Measurements from ENCODE around the gene PGAM2.
"Not testable (repeated sequence)": the region's sequence is repeated elsewhere in the genome, so short reads cannot be mapped to it uniquely, and the experiment has no call there.

The PGAM2 gene

DNA sequence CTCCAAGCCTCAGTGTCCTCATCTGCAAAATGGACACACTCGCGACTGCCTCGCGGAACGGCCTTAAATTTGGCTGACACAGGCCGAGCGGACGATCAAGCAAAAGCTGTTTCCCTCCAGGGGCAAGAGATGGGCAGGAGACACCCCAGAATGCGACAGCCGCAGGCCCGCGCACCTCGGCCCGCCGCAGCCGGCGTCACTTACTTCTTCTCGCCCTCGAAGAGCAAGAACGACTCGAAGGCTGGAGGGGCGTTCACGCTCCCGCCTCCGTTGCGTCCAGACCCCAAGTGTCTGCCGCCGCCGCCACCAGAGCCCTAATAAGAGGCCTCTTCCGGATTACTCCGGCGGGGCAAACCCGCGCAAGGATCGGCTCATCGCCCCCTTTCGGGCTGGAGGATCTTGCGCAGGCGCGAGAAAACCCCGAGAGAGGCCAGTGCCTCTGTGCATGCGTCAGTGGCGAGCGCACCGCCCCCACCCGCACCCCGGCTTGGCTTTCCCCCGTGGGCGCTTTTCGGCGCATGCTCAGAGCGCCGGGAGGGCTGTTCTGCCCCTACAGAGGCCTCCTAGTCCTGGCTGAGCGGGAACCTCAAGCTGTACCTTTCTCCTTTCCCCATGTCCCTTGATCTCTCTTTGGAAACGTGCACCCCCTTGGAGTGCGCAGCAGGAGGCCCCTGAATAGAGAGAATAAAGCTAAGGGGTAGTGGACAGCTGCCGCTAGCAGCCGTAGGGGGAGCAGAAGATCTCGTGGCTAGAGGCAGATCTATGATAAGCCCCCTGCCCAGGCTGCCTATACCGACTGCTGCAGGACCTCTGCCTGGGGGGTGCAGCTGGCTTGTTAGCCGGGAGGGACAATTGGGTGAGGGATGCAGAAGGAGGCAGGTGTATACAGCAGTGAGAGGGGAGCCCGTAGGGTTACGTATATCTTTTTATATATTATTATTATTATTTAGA, 46.2 kb downstream of the PGAM2 start:
- DNase-seq: peak; percentile 99

DNA sequence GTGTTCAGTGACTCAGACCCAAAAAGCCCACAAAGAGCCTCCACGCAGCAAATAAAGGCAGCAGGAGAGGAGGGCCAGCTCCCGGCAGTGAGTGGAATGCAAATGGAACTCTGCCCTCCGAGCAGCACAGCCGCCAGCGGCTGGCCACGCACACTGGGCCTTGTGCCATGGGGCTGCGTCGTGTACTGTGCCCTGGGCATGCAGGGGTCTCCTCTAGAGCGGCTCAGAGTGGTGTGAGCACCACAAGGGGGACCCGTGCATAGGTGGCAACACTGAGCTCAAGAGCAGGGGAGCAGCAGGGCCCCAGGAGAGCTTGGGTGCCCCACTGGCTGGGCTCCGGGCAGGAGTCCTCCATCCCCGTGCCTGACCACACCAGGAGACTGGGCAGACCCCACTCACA, 50.3 kb downstream of the PGAM2 start:
- not testable (repeated sequence) for DNase-seq

Measured in activated CD8-positive, alpha-beta memory T cell treated with anti-CD3 and anti-CD28 coated beads, Interleukin-2, amount 50 U/mL, for 48 hours (primary cell).